NCI-H1436 (cell line): Measurements from ENCODE around the gene CIAPIN1.

Experiments used
- DNase-seq: peaks from one replicate; lab custom pipeline; 2025; lab: John Stamatoyannopoulos, UW

The CIAPIN1 gene

DNA sequence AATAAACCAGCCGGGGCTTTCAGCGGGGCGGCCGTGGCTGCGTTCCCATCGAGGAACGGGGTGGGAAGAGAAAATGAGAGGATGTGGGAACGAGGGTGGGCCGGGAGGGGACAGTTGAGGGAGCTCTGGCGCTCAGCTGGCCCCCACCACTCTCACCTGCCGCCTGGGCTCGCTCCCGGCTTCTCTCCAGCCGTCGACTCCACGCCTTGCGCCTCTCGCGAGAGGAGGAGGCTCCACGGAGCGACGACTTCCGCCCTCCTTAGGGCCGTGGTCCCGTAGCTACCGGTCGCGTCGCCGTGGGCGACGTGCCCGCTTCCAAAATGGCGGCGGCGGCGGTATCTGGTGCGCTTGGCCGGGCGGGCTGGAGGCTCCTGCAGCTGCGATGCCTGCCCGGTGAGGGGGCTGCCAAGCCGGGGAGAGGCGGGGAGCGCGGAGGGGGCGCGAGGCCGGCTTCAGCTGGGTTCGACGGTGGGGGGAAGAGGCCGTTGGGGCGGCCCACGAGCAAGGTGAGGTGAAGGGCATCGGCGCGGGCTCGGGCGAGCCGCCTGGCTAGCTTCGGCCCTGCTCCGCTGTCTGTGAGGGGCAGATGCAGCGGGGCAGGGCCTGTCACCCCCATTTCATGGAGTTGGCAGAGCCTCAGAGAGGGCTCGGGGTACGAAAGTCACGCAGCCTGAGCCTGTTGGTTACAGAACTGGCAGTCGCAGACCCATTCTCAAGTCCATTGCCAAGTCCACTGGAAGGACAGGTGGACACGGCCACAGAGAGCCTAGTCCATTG is at the start of gene CIAPIN1, which contains the start of gene COQ9:
CIAPIN1 (minus strand) TSS at position 200 of the 777 bp plus-strand sequence. CDS start 6,457 bp downstream, outside the sequence.
COQ9 (plus strand) TSS at position 294 of the 777 bp plus-strand sequence; CDS start at position 321, 27 bp downstream.
- peak; percentile 95 for DNase-seq

DNA sequence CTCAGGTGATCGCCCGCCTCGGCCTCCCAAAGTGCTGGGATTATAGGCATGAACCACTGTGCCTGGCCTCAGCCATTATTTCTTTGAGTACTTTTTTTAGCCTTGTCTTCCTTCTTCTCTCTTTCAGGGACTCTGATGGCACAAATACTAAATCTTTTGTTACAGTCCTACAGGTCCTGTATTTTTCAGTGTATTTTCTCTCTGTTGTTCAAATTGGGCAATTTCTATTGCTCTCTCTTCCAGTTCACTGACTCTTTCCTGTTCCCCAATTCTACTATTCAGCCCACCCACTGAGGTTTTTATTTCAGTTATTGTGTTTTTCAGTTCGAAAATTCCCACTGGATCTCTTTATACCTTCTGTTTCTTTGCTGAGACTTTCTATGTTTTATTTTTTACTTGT is 46.6 kb upstream of the CIAPIN1 start:
- DNase-seq: no peak

DNA sequence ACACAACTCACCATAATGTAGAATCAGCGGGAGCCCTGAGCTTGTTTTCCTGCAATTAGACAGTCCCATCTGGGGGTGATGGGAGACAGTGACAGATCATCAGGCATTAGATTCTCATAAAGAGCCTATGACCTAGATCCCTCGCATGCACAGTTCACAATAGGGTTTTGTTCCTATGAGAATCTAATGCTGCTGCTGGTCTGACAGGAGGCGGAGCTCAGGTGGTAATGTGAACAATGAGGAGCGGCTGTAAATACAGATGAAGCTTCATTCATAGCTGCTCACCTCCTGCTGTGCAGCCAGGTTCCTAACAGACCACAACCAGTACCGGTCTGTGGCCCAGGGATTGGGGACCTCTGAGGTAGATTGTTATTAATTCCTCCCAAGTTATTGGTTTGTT is 42.0 kb upstream of the CIAPIN1 start:
- DNase-seq: no peak

DNA sequence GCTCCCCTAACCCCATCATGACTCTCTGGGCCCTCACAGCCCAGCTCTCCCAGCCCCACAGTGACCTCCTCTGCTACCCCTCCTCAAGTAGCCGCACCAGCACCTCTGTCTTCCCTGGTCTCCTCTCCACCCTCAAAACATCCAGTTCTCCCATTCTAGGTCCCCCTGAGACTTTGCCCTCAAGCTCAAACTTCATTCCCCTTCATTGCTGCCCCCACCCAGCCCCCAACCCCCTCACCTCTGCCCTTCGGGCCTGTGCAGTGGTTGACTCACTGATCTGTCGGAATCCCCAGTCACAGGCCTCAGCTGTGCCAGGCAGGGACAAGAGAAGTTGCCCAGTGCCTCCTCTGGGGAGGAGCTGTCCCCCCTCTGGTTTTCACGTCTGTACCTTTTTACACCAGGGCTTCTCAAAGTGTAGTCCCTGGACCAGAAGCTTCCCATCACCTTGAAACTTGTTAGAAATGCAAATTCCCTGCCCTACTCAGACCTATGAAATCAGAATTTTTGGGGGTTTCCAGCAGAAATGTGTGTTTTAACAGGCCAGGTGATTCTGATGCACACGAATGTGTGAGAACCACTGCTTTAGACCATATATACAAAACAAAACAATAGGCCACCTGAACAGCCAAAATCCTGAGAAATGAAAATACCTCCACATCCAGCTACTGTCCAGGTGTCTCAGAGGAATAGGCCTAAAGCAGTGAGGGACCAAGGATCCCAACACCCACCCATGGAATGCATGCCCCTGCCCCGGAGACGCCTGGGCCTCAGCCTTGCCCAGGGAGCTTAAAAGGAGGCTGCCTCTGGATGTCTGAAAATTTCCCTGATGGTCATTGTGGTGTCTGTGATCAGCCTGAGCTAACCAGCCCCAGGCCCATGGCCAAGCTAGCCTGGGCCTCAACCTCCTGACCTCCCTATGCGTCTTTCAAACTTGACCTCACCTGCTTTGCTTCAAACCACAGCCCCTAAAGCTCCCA is 40.0 kb upstream of the CIAPIN1 start:
- DNase-seq: no peak

DNA sequence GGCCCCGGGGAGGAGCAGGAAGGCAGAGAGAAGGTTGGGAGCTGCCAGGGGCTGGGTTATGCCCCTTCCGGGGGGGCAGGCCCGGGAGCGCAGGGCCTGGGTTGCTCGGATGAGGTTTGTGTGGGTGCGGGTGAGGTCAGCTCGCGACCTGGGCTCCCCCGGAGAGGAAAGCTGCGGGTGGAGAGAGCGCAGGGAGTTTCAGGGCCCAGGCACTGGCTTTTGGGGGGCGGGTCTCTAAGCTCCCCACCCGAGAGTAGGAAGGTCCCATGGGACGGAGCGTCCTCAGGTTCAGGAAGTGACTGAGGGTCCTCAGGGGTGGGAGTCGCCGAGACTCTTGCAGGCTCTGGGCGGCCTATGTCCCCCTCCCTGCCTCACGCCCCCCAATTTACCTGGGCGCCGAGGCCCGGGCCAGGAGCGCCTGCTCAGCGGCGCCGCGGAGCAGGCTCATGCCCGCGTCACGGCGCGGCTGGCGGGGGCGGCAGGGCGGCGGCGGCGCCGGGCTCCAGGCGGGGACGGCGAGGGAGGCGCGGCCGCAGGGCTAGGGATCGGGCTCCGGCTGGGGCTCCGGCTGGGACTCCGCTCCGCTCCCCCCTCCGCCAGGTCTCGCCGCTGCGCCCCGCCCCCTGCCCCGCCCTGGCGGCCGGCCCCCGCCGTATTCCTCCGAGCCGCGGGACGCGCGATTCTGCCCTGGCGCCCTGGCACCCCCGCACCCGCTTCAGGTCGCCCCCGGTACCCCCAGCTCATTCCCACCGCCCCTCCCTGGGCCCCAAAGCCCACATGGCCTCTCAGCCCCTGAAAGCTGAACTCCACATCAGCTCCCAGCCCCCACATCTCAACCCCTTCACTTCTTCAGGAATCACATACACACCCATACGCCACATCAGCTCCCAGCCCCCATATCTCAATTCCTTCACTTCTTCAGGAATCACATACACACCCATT is 39.0 kb upstream of the CIAPIN1 start, which contains the start of gene DOK4:
DOK4 (minus strand) TSS at position 578 of the 942 bp plus-strand sequence. CDS start 6,986 bp downstream, outside the sequence.
- peak; percentile 53 for DNase-seq

DNA sequence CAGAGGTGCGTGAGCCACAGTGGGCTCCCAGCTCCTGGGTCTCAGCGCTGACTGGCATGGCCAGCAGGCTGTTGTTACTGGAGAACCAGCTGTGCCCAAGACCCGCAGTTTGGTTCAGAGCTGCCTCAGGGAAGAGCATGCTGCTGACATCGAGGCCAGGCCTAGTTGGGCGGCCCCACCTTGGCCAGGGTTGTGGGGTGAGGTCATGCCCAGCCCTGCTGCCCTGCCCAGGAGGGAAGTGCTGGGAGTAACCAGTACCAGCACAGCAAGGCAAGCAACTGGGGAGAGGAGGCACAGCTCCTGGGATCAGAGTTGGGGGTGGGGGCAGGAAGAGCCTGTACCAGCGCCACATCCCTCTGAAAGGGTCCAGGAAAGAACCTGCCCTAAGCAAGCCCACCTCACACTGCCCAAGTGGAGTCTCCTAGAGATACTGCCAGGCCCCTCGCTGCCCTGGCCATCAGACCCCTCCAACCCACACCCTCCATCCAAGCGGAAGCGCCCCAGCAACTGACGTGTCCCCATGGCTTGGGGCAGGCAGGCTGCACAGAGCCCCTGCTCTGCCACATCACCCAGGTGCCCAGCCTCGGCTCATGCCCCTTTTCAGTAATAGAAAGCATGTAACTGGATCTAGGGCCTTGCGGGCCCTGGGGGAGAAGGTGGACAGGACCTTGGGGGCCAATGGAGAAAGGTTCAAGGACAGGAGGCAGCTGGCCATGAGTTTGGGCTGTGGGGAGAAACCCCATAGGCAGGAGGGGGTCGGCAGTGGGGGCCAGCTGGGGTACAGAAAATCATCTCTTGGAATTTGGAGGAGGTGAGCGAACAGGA is 38.1 kb upstream of the CIAPIN1 start:
- DNase-seq: no peak

DNA sequence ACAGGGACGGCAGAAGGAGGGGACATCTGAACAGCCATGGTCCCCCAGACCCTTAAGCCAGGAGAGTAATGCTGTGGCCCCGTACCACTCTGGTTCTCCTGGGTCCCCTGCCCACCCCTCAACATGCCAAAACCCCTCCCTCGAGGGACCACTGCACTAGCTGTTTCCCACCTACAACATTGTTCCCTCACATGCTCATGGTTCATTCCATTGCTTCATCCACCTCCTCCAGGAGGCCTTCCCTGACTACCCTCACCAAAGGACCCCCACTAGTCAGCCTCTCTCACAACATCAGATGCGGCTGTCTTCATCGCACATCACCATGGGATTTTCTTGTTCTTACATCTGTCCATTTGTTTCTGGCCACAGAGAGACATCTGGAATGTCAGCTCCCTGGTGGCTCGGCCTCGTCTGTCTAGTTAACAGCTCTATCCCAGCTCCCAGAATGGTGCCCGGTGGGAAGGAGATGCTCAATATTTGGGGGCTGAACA is 37.4 kb upstream of the CIAPIN1 start:
- DNase-seq: no peak

DNA sequence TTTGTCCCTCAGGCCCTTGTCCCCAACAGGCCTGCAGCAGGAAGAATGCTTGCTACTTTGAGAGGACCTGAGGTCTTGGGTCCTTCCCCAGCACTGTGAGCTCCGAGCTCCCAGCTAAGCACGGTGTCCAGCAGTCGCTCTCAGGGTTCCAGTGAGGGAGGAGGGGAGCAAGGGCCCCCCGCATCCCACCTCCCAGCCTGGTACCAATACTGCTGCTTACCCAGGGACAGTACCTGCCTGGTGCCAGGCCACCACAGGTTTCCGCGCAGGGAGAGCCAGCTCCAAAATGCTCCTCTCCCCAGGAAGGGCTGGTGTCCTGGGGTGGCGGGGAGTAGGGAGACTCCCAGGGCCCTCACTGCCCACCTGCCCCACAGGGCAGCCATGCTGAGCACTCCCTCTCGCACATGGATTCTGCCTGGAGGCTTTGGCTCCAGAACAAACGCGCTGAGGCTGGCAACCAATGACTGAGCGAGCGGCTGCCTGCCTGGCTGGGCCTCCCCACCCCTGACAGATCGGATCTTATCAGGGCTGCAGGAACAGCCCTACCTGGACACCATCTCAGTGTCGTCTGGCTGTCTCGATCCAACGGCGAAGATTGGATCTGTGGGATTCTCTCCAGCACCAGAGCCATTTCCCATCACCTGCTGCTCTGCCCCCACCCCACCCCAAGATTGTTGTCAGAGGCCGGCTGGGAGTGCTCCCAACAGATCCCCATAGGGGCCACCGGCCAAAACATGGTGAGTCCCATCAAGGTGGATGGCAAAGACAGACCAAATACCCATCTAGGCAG is 36.7 kb upstream of the CIAPIN1 start:
- DNase-seq: no peak

DNA sequence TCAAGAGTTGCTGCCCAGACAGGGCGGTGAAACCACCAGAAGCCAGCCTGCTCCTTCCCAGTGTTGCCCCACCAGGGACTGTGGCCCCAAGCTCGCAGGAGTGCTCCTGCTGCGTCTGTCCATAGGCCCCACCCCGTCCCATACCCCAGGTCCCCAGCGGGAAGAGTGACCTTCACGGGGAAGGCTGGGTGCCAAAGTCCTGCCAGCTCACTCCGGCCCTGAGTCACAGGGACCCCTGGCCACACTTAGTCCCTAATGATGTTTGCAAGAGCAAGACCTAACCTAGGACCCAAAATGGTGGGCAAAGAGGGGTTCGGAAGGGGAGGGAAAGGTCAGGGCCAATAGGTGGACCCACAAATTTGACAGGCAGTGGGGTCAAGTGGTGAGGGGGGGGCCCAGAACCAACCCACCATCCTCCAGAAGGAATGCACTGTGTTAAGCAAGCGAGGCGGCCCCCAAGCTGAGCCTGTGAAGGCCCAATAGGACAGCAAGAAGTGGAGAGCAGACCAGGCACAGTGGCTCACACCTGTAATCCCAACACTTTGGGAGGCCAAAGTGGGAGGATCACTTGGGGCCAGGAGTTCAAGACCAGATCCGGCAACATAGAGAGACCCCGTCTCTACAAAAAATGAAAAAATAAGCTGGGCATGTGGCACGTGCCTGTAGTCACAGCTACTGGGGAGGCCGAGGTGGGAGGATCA is 35.8 kb upstream of the CIAPIN1 start:
- DNase-seq: no peak

DNA sequence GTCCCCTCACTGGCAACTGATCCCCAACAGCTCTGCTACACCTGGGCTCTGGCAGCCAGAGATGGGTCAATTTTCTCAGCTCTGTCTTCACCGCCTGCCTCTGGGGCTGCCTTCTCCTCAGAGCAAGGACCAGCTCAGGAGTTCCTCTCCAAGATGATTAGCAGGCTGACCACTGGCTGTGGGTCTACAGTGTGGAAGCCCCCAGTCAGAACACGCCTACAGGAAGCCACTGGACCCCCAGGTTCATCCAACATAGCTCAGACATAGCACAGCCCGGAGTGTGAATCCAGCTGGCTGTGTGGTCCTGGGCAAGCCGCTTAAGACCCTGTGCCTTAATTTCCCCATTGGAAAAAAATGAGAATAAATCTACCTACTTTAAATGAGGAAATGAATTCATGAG is 34.2 kb upstream of the CIAPIN1 start:
- no peak for DNase-seq

DNA sequence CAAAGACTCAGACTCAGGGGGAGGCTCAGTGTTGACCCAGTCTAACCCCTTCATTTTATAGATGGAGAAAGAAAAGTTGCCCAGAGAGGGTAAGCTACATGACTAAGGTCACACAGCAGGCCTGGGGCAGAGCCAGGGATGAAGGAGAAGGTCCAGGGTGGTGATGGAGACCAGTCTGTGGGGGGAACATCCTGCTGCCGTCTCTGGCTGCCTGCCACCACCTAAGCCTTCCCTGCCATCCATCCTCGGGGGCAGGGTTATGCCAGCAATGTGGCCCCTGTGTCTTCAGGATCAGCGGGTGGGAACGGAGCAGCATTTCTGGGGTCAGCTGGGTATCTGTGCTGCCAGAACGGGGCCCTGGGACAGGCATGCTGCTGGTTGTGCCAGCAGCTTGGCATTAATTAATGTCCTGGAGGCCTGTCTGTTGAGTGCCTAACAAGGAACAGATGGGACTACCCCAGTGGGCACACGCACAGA is 33.6 kb upstream of the CIAPIN1 start:
- no peak for DNase-seq

DNA sequence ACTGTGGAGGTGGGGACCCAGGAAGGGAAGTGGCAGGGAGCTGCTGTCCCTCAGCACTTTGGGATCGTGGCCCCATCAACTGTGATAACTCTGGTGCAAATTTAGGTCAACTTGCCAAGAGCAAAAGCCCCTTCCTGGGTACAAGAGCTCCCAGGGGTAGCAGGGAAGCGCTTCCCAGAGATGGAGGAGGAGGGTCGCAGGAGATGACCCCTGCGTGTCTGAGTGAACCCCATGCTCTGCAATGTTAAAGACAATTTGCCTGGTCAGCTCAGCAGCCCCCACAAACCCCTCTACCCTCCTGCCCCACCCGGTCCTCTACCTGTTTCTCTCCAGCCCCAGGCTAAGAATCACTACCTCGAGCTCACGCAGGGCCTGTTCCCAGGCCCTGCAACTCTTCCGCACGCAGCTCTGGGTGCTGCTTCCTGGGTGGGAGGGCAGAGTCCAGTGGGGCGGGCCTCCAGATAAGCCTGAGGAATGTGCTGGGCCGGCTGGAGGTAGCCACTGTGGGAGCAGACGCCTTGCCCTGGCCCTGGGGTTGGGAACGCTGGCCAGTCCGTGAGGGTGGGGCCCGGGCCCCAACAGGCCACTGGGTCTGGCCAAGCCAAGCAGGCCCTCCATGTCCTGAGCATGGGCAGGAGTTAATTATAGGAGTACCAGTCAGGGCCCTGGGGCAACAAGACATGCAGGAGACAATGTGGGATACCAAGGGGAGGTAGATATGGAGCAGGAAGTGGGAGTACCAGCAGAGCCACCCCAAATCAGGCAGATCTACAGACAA is 33.0 kb upstream of the CIAPIN1 start:
- DNase-seq: no peak

DNA sequence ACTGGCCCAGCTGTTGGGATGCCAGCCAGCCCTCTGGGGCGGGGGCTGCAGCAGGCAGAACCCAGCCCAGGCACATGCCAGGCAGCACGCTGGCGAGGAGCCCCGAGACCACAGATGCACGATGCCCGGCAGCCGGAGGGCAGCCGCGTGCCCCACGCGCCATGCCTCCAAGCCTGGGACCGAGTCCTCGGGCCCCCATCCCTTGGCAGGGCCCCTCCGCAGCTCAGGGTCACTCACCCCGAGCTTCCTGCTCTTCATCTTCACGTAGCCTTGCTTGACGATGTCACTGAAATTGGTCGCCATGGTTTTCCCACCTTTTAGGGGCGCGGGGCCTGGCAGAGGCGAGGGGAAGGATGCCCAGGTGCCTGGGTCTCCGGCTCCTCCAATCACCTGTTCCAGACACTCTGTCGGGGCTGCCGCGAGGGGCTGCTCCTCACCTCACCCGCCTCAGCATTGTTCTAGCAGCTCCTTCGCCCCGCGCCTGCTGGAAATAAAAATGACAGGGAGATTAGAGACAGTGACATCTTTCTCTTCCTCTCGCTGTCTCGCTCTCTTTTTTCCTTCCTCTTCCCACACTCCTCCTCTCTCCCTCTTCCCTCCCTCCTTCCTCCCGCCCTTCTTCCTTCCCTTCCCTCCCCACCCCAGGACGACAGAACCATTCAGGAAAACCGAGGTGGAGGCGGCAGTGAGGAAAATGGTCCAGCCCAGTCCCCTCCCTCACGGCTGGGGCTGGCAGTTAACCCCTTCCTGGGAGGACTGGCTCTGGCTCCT is 32.2 kb upstream of the CIAPIN1 start:
- DNase-seq: peak; percentile 11

DNA sequence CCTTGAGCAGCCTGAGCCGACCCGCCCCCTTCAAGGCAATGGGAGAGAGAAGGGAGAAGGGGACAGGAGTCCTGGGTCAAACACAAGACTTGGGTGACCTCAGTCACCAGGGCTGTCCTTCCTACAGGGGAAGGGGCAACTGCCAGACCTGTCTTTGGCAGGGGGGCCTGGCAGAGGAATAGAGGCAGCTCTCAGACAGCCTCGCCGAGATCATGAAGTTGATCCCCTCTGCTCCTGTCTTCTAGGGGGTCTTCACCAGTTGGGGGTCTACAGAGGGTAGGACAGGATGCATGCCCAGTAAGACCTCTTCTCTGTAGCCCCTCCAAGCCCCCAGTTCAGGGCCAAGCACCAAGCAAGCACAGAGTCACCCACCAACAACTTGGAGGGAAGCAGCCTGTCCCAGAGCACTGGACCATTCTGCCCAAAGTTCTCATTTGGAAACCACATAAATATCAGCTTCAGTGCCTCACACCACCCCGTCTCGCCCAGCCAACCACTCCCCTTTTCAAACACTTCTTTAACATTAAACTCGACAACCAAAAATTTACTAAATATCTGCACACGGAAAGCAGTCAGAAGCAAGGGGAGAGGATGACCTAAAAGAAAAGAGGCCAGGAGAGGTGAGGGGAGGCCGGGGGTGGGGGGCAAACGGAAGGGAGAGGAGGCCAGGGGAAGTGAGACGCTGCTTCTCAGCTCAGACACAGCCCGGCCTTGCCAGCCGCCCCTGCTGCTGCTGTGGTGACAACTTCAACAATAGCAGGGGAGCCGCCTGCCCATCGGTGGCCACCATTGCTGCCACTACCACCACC is 31.4 kb upstream of the CIAPIN1 start:
- DNase-seq: no peak

DNA sequence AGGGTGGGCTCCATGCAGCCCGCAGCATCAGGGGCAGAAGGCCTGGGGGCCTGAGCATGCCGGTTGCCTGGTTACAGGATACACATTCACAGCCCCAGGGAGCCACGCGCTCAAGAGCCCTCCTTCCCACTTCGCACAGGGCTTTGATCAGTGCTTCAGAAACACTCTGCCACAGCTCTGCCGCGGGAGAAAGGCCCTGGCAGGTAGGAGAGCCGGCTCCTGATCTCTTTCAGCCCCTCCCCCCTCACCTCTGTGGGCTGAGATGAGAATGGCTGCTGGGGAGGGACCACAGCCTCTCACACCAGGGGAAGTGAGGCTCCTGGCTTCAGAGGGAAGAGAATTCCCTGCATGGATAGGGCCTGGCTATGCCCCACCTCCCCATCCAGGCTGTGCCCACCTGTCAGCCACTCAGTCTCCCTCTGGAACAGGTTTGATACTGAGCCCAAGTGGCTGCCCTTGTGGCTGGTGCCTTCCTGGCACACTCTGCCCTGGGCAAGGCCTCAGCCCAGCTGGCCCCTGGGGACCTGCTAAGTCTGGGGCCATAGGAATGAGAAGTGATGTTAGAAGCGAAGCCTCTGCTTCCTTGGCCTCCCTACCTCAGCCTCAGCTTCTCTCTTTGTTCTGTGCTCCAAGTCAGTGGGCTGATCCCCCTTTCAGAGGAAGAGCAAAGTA is 30.5 kb upstream of the CIAPIN1 start:
- peak; percentile 25 for DNase-seq
